H1 (cell line): ENCODE data around the gene DMAC2L. TPM values are rescaled to one million over a fixed set of nuclear protein-coding genes. Genes with fewer than 3 reads are reported as not detected.

Source experiments
- CTCF ChIA-PET: fragments of 300-600 bp; sonication (Branson Sonifier 250); formaldehyde crosslinking; loops from one replicate; lab custom pipeline; 2021; ENCODE audit not compliant: partially characterized antibody; lab: Charles Lee
- POLR2A ChIA-PET: fragments of 300-600 bp; sonication (Branson Sonifier 250); formaldehyde crosslinking; loops from one replicate; lab custom pipeline; 2021; ENCODE audit warnings: inconsistent platforms; ENCODE audit not compliant: partially characterized antibody; lab: Charles Lee
- DNase-seq, 2 experiments: peaks; one replicate each; pipeline versions ENCODE4 v3.0.0 to v3.0.0-alpha.2; 2010 to 2022; ENCODE audit warnings: low spot score in 2 of 2, low read depth in 1 of 2, mixed read lengths in 1 of 2
- FAIRE-seq: peaks from 2 replicates; lab custom pipeline; 2011; peaks lifted over from hg19 to GRCh38; lab: Jason Lieb, UNC
- H2AFZ ChIP-seq: 2 replicates; pipeline ENCODE4 v1.8.1; 2012; ENCODE audit warnings: low read length, inconsistent platforms
- H2AK5ac ChIP-seq: 2 replicates; pipeline ENCODE4 v1.6.1; 2013; ENCODE audit warnings: low read depth, low read length
- H2BK120ac ChIP-seq: replicated peaks from 2 replicates; pipeline ENCODE3; 2013; ENCODE audit warnings: low read depth, low read length, inconsistent platforms
- H2BK12ac ChIP-seq: 2 replicates; pipeline ENCODE4 v1.6.1; 2013; ENCODE audit warnings: low read depth, low read length
- H2BK15ac ChIP-seq: 2 replicates; pipeline ENCODE4 v1.6.1; 2013; ENCODE audit warnings: low read length
- H2BK20ac ChIP-seq: 2 replicates; pipeline ENCODE4 v1.6.1; 2013; ENCODE audit warnings: low read length
- H2BK5ac ChIP-seq: 2 replicates; pipeline ENCODE4 v1.6.1; 2013; ENCODE audit warnings: low read depth, low read length
- H3K14ac ChIP-seq: 2 replicates; pipeline ENCODE4 v1.6.1; 2013; ENCODE audit warnings: inconsistent platforms; ENCODE audit not compliant: insufficient read length
- H3K18ac ChIP-seq: 2 replicates; pipeline ENCODE4 v1.6.1; 2013; ENCODE audit warnings: low read length; ENCODE audit errors: extremely low read depth
- H3K23ac ChIP-seq: 2 replicates; pipeline ENCODE4 v1.6.1; 2013; ENCODE audit warnings: inconsistent platforms; ENCODE audit not compliant: insufficient read length
- H3K23me2 ChIP-seq: 2 replicates; pipeline ENCODE4 v1.6.1; 2013; ENCODE audit warnings: low read depth, low read length
- H3K27ac ChIP-seq: 2 replicates; pipeline ENCODE4 v1.6.1; 2011; ENCODE audit warnings: low read depth, low read length, inconsistent platforms
- H3K27me3 ChIP-seq, 4 experiments: replicated peaks in 1 of 4; 1 replicate in 1 of 4; 2 replicates in 3 of 4; pipeline versions ENCODE4 v1.6.1 to v1.8.1; 2011 to 2013; ENCODE audit warnings: low read length in 3 of 4, mild to moderate bottlenecking in 3 of 4, inconsistent platforms in 2 of 4, mixed read lengths in 2 of 4, moderate library complexity in 1 of 4; ENCODE audit not compliant: control insufficient read depth in 3 of 4, insufficient read depth in 3 of 4; ENCODE audit errors: extremely low read depth in 1 of 4
- H3K36me3 ChIP-seq, 4 experiments: 2 replicates each; pipeline versions ENCODE4 v1.6.1 to v1.8.1; 2011 to 2013; ENCODE audit warnings: mild to moderate bottlenecking in 4 of 4, low read length in 3 of 4, moderate library complexity in 2 of 4, control low read depth in 1 of 4, inconsistent platforms in 1 of 4; ENCODE audit not compliant: insufficient read depth in 4 of 4, control insufficient read depth in 2 of 4
- H3K4ac ChIP-seq: replicated peaks from 2 replicates; pipeline ENCODE3; 2013; ENCODE audit warnings: low read length, low read depth, mixed read lengths, inconsistent platforms; ENCODE audit not compliant: insufficient read length
- H3K4me1 ChIP-seq, 4 experiments: replicated peaks in 1 of 4; 1 replicate in 1 of 4; 2 replicates in 3 of 4; pipeline versions ENCODE4 v1.6.1 to v1.8.1; 2011 to 2013; ENCODE audit warnings: low read length in 3 of 4, inconsistent platforms in 2 of 4, mixed read lengths in 1 of 4; ENCODE audit not compliant: insufficient read depth in 4 of 4, control insufficient read depth in 3 of 4
- H3K4me2 ChIP-seq, 2 experiments: 2 replicates each; pipeline versions ENCODE4 v1.6.1 to v1.8.1; 2011 to 2013; ENCODE audit warnings: low read depth in 2 of 2, low read length in 2 of 2, control low read depth in 1 of 2, inconsistent platforms in 1 of 2, mild to moderate bottlenecking in 1 of 2; ENCODE audit not compliant: insufficient read depth in 1 of 2
- H3K4me3 ChIP-seq, 4 experiments: fragments of 200-600, 300-600 bp in 1 of 4; sonication (generic), shearing (Covaris generic), sonication (Bioruptor Twin) in 1 of 4; 2 replicates each; pipeline versions ENCODE4 v1.5.1 to v1.8.1; 2011 to 2016; ENCODE audit warnings: low read length in 4 of 4, low read depth in 3 of 4, control low read depth in 2 of 4, inconsistent platforms in 2 of 4, mild to moderate bottlenecking in 2 of 4, mixed read lengths in 1 of 4, moderate library complexity in 1 of 4; ENCODE audit not compliant: insufficient read depth in 2 of 4; ENCODE audit errors: extremely low read depth in 1 of 4
- H3K56ac ChIP-seq: replicated peaks from 2 replicates; pipeline ENCODE3; 2013; ENCODE audit warnings: low read depth, mild to moderate bottlenecking, mixed read lengths, low read length, inconsistent platforms; ENCODE audit not compliant: insufficient read length
- H3K79me1 ChIP-seq: 2 replicates; pipeline ENCODE4 v1.6.1; 2013; ENCODE audit warnings: low read depth, low read length, control low read depth
- H3K79me2 ChIP-seq, 2 experiments: 2 replicates each; pipeline versions ENCODE4 v1.6.1 to v1.8.1; 2012 to 2013; ENCODE audit warnings: low read length in 2 of 2, mild to moderate bottlenecking in 2 of 2, inconsistent platforms in 1 of 2; ENCODE audit not compliant: insufficient read depth in 2 of 2, control insufficient read depth in 1 of 2
- H3K9ac ChIP-seq, 4 experiments: replicated peaks in 1 of 4; 1 replicate in 1 of 4; 2 replicates in 3 of 4; pipeline versions ENCODE4 v1.6.1 to v1.8.1; 2011 to 2013; ENCODE audit warnings: low read depth in 3 of 4, low read length in 3 of 4, control low read depth in 2 of 4, mild to moderate bottlenecking in 2 of 4, moderate library complexity in 2 of 4, inconsistent platforms in 1 of 4; ENCODE audit errors: extremely low read depth in 1 of 4
- H3K9me3 ChIP-seq, 2 experiments: 2 replicates each; pipeline versions ENCODE4 v1.6.1 to v1.8.1; 2012 to 2013; ENCODE audit warnings: mild to moderate bottlenecking in 2 of 2, moderate library complexity in 2 of 2, control low read depth in 1 of 2, inconsistent platforms in 1 of 2, low read depth in 1 of 2, low read length in 1 of 2, mixed read lengths in 1 of 2; ENCODE audit not compliant: insufficient read depth in 2 of 2
- H4K20me1 ChIP-seq, 2 experiments: replicated peaks in 1 of 2; 2 replicates each; pipeline versions ENCODE3 to v1.8.1; 2011 to 2013; ENCODE audit warnings: inconsistent platforms in 2 of 2, low read length in 2 of 2, mild to moderate bottlenecking in 1 of 2; ENCODE audit not compliant: insufficient read depth in 2 of 2, control insufficient read depth in 1 of 2
- H4K5ac ChIP-seq: 2 replicates; pipeline ENCODE4 v1.6.1; 2013; ENCODE audit warnings: low read length, low read depth, mixed read lengths, inconsistent platforms; ENCODE audit not compliant: insufficient read length
- H4K8ac ChIP-seq: 2 replicates; pipeline ENCODE4 v1.8.0; 2013; ENCODE audit warnings: mild to moderate bottlenecking, moderate library complexity, low read length, inconsistent platforms; ENCODE audit not compliant: insufficient read depth; ENCODE audit errors: extremely low read depth
- H4K91ac ChIP-seq: replicated peaks from 2 replicates; pipeline ENCODE3; 2013; ENCODE audit warnings: low read length, mixed read lengths, inconsistent platforms; ENCODE audit not compliant: insufficient read length
- ATF3 ChIP-seq: IDR thresholded peaks from 2 replicates; pipeline ENCODE4 v1.6.1; 2011; ENCODE audit warnings: low read depth, mild to moderate bottlenecking, low read length; ENCODE audit not compliant: insufficient read depth
- EGR1 ChIP-seq: IDR thresholded peaks from 2 replicates; pipeline ENCODE4 v1.6.1; 2011; ENCODE audit warnings: low read depth, low read length, borderline replicate concordance
- EZH2 ChIP-seq: fragments of 200-600 bp; sonication (generic); IDR thresholded peaks from 2 replicates; pipeline ENCODE4 v1.7.1; 2012; ENCODE audit warnings: low read depth, mild to moderate bottlenecking, moderate library complexity, low read length, inconsistent platforms; ENCODE audit not compliant: severe bottlenecking
- NANOG ChIP-seq: IDR thresholded peaks from 2 replicates; pipeline ENCODE4 v1.6.1; 2011; ENCODE audit warnings: low read length, low read depth, mild to moderate bottlenecking, inconsistent platforms; ENCODE audit not compliant: insufficient read depth, poor library complexity, severe bottlenecking
- PHF8 ChIP-seq: fragments of 200-600 bp; sonication (generic); conservative IDR thresholded peaks from 2 replicates; pipeline ENCODE4 v1.7.1; 2012; ENCODE audit warnings: low read depth, mild to moderate bottlenecking, inconsistent platforms, low read length, moderate library complexity
- RAD21 ChIP-seq, 2 experiments: IDR thresholded peaks in 1 of 2; conservative IDR thresholded peaks in 1 of 2; 2 replicates each; pipeline ENCODE4 v1.6.1; 2011; ENCODE audit warnings: low read depth in 2 of 2, low read length in 2 of 2, improper control_type of control experiment in 1 of 2, inconsistent platforms in 1 of 2, mild to moderate bottlenecking in 1 of 2, moderate library complexity in 1 of 2
- RFX5 ChIP-seq: IDR thresholded peaks from 2 replicates; pipeline ENCODE4 v1.6.1; 2011; ENCODE audit warnings: low read depth, low read length, improper control_type of control experiment, borderline replicate concordance
- SAP30 ChIP-seq: fragments of 300-600 bp; sonication (generic); IDR thresholded peaks from 2 replicates; pipeline ENCODE4 v1.7.1; 2012; ENCODE audit warnings: low read length, moderate library complexity, mild to moderate bottlenecking, inconsistent platforms; ENCODE audit not compliant: insufficient read depth, insufficient replicate concordance
- SIRT6 ChIP-seq: IDR thresholded peaks from one replicate; pipeline ENCODE4 v1.7.1; 2012; ENCODE audit warnings: low read length, inconsistent platforms
- SP2 ChIP-seq: IDR thresholded peaks from 2 replicates; pipeline ENCODE4 v1.6.1; 2012; ENCODE audit warnings: mild to moderate bottlenecking, low read length, inconsistent platforms
- TAF1 ChIP-seq: IDR thresholded peaks from 2 replicates; pipeline ENCODE4 v1.6.1; 2011; ENCODE audit warnings: mild to moderate bottlenecking, low read depth, low read length
- WGBS, 2 experiments: shearing (Covaris generic) in 1 of 2; methylation state at CpG; one replicate each; pipeline versions ENCODE4 v1.1.6 to v1.1.7; 2013 to 2015; ENCODE audit warnings: low lambda C conversion rate in 2 of 2, mixed read lengths in 2 of 2, inconsistent platforms in 1 of 2, low coverage in 1 of 2, missing lambda C conversion rate in 1 of 2; ENCODE audit not compliant: insufficient replicate concordance in 2 of 2, insufficient coverage in 1 of 2, insufficient read length in 1 of 2; ENCODE audit errors: extremely low coverage in 1 of 2, missing lambda C conversion rate in 1 of 2; 5-methylcytosine and 5-hydroxymethylcytosine counted together
- polyA plus RNA-seq, 7 experiments: library from polyadenylated mRNA; depleted of rRNA in 3 of 7; stranded (reverse) in 5 of 7; unstranded in 2 of 7; fragments of >200 nt in 5 of 7; fragments of 200-250 nt in 2 of 7; gene quantifications; 1 replicate in 5 of 7; 2 replicates in 1 of 7; 4 replicates in 1 of 7; pipeline versions ENCODE4 v1.2.1 to v1.2.3, GENCODE V29; 2011 to 2013; ENCODE audit warnings: missing spikeins in 2 of 7, mixed read lengths in 2 of 7
- total RNA-seq: library from RNA; stranded (reverse); fragmentation: NEBNext Ultra II Directional; extraction: Animal tissue kit (Norgen Biotek cat#: 25700); gene quantifications from 2 replicates; pipeline ENCODE4 v1.2.1, GENCODE V29; 2021

Gene DMAC2L
- total and polyA plus RNA-seq, 2 of the 8 experiments (the other 6 are each of a cell fraction or from before 2014, with no cell fraction given) = 20.3 to 28.9 TPM

DNA sequence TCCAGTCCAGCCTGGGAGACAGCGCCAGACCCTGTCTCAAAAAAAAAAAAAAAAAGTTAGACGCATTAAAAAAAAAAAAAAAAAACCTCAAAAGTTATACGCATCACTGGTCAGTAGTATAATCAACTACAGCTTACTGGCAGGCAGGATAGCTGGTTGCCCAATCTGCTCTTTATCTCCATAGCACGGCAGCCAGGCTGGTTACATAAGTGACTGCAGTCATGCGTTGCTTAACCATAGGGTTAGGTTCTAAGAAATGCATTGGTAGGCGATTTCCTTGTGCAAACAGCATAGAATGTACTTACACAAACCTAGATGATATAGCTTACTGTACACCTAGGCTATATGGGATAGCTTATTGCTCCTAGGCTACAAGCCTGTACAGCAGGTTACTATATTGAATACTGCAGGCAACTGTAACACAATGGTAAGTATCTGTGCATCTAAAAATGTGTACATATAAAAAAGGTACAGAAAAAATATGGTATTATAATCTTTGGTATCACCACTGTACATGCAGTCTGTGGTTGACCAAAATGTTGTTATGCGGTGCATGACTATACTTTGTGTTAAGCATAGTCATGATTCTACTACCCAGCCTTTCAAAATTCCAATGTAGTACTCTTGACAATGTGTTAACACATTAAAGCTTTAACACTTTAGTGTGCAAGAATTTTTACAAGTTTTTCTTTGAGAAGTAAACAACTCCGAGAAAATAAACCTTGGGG is 8.2 kb upstream of the DMAC2L start:
- Histone ChIP-seq H3K79me2 (peaks cover 3 to 57% of the 10 kb centered on the region in 2 experiments; a peak in 2 of 4 replicates), H3K23me2 (no peaks in the 10 kb centered on the region), H3K27ac (no peak overlapping the region), H3K14ac (no peak overlapping the region), H2BK120ac (no peak overlapping the region), H4K20me1 (no peaks in the 10 kb centered on the region), H3K4ac (no peak overlapping the region), H3K27me3 (no peaks in the 10 kb centered on the region), H2BK5ac (no peak overlapping the region), H3K4me2 (no peak overlapping the region), H4K91ac (no peak overlapping the region), H2BK20ac (no peak overlapping the region), H3K56ac (no peak overlapping the region), H3K9ac (no peak overlapping the region), H3K36me3 (peaks cover 0 to 19% (median 4%) of the 10 kb centered on the region in 4 experiments; a peak in 4 of 8 replicates), H3K4me3 (no peak overlapping the region), H4K5ac (no peak overlapping the region), H3K9me3 (peaks cover 0 to 2% of the 10 kb centered on the region in 2 experiments; a peak in 1 of 4 replicates), H2AFZ (no peak overlapping the region), H3K4me1 (peaks cover 0 to 3% (median 0%) of the 10 kb centered on the region in 4 experiments; a peak in 2 of 7 replicates), H2BK15ac (no peak overlapping the region), H2AK5ac (no peak overlapping the region), H2BK12ac (no peak overlapping the region), H3K18ac (no peak overlapping the region), H3K79me1 (no peaks in the 10 kb centered on the region), H3K23ac (no peak overlapping the region), H4K8ac (no peak overlapping the region)
- ChIA-PET CTCF (interaction anchor here (0.7 kb wide), 1 partner anchor 17 kb away, joined by 3 read pairs; no protein-coding TSS in a partner anchor), POLR2A (interaction anchor here (1.0 to 1.1 kb wide), 2 partner anchors 17 to 22 kb away, joined by 3 read pairs; no protein-coding TSS in a partner anchor)
- 94% methylated on average over 8 of the region's 8 CpGs; no CpG with 5 or more reads in 1 of the 2 experiments for WGBS, 2 experiments
- DNase-seq = no peak
- no peak for FAIRE-seq
- TF ChIP-seq SAP30 (no peak), TAF1 (no peak), SP2 (no peak), ATF3 (no peak), RFX5 (no peak), PHF8 (no peak), EZH2 (no peak), RAD21 (IDR thresholded peaks at IDR 0.05 in 1 of 2, conservative IDR thresholded peaks at IDR 0.05 in 1 of 2; ENCODE audit: low read depth in 2 of 2, low read length in 2 of 2) (no peak), SIRT6 (no peak), EGR1 (no peak), NANOG (no peak)
